GM18520 (cell line): Measurements from ENCODE around the gene EVX1.

ENCODE experiments used
- ATAC-seq: cut with Tn5 transposase; IDR thresholded peaks from one replicate; pipeline ENCODE4 v1.9.1; 2021; ENCODE audit not compliant: unreplicated experiment

Gene EVX1

DNA sequence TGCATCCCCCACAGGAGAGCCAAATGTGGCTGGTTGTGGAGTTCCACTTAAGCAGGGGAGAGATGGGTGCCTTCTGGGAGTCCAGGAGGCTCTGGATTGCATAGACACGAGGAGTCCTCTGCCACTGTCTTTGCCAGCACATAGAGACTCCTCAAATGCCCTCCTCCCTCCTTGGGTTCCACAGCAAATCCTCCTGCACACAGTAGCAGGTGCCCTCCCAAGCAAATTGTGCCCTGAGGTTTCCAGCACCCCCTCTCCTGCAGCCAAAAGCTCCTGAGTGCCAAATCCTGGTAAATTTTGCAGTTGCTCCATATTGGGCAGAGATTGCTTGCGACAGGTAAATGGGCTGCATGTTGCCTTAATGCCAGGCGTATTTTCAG lies 5.8 kb downstream of the EVX1 start:
- no peak for ATAC-seq

DNA sequence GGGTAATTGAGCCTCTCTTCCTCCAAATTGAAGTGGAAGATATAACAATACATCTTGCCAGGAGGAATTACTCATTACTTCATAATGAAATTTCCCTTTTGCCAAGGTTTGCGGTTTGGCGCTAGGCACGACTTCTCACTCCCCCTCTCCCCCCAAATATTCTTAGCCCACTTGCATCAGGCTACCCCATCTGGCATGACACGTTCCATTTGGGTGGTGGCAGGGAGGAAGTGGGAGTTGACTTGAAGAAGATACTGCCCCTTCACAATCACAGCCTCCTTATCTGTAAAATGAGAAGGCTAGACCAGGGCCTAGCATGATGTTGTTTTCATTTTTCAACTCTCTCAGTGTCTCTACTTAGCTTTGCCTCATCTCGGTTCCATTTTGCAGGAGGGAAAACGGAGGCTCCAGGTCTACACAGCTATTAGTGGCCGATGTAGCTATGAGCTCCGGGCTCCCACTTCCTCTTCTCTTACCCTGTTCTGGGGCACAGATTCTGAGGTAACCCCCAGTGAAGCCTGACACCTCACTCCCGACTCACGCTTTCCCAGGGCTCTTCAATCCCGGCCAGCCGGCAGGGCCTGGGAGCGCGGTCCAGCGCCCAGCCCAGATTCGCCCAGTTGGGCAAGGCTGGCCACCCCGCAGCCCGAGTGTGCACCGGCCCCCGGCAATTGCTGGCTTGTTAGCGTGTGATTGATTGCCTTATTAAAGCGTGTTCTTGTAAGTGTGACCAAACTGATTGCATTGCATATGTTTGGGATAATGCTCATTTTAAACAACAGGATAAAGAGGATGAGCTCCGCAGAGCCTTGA lies 6.5 kb downstream of the EVX1 start:
- no peak for ATAC-seq

DNA sequence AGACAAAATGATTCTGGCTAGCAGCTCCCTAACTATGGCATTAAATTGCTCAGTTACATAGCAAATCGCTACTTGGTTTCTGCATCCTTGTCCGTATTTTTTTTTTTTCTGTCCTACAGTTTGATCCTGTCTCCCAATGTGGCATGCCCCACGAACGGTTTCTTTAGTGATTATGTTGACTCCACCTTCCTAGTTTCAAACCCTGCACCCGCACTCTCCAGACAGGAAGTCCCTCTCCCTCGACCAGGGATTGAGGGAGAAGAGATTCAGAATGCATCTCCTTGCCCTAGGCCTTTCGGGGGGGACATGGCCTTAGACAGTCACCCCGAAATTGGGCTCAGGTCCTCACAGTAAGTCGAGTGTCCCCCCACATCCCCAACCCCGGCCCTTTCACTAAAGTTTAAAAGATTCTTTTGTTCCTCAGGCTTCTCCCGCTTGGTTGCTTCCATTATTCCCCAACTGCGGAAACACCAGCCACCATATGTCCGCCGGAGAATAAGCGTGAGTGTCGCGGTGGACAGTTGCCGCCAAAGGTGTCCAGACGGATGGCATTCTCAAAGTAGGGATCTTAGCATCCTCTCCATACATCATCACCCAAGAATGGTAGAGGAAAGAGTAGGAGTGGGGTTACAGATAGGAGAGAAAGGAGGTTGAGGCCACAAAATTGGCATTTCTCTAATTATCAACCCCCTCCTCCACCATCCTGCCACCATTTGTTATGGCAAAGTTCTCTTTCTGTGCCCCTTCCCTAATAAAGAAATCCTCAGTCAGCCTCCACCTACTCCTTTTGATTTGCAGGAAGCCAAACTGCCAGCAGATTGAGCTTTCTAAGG lies 7.3 kb downstream of the EVX1 start:
- ATAC-seq = no peak

DNA sequence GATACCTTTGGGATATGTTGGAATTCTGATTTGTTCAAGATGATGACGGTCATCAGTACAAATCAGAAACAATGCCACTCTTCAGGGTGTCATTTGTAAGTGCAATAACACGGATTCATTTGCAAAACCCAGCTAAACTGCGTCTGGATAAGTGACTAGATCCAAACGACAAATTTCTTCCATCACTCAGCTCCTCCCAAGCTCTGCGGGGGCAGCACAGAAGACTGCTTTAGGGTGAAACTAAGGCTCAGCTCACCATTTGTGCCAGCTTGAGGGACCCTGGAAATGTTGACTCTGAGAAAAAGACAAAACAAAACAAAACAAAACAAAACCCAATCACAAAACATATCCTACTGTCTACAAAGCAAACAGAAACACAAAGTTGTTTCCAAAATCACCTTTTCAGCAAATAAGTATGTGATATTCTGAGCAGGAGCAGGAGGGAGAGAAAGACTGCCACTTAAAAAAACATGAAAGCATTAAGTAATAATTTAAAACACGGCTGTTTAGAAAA lies 8.0 kb downstream of the EVX1 start:
- ATAC-seq = no peak

DNA sequence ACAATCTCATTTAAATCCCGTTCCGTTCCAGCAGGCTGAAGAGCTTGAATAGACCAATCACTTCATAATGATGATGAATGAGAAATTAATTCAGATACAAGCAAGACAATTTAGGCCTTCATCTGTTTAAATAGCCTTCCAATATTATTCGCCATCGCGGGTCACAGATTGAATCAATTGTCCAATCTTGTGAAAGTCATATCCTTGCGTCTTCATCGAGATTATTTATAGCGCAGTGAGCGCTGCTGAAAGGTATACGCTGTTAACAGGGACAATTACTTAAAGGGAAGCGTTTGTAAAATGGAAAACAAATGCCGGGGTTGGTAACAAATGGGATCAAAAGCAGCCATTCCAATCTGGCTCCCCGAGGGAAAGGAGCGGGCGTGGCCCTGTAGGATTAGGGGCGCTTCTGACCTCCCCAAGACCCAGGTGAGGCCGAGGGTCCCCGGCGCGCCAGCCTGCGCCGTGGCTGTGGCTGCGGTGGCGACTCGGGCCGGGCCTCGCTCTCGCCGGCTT lies 8.6 kb downstream of the EVX1 start:
- no peak for ATAC-seq

DNA sequence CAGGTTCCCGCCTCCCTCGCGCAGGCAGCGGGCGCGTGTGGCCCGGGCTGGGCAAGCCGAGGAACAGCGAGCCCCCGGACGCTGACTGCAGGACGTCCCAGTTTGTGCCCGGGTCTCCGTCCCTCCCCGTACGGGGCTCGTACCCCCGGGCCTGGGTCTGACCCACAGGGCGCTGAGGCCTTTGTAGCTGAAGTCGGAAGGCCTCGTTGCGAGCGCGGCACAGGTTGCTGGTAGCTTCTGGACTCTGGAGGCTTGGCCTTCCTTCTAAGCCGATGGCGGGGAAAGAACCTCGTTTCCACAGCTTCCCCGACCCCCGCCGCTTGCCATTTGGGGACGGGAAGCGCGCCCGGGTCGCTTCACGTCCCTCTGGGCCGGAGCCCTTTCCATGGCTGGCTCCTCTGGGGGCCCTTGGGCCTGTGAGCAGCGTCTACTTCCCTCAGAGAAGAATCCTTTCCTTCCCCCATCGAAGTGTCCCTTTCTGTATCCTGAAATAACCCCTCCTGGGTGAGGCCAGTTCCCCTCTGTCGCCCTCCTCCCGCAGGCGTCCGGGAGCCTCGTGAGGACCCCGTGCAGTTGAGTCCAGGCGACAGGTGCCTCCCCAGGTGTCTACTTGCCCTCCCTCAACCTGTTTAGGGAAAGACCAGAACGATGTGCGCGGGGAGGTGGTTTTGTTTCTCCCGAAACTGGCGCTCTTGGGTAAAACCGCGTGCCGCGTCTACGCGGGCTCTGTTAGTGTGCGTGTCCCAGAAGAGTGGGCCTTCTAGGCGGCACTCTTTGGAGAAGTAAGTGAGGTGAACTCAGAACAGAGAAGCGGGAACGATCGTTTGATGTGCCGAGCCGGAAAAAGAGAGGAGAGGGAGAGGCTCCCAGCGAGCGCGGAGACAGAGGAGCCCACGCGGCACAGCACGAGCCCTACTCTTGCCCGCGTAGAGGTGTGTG lies 9.3 kb downstream of the EVX1 start:
- ATAC-seq = no peak

DNA sequence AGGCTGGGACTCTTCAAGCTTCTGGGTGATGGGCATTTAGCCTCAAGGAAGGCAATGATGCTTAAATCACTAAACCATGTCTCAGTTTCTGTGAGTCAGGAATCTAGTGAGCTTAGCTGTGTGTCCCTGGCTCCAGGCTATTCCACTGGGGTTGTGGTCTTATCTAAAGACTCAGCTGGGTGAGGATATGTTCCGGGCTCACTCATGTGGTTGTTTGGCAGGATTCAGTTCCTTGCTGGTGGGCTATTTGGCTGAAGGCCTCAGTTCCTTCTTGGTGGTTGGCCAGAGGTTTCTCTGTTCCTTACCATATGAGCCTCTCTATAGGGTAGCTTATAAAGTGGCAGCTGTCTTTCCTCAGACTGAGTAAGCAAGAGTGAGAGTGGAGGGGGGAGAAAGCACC lies 12.0 kb downstream of the EVX1 start:
- no peak for ATAC-seq

DNA sequence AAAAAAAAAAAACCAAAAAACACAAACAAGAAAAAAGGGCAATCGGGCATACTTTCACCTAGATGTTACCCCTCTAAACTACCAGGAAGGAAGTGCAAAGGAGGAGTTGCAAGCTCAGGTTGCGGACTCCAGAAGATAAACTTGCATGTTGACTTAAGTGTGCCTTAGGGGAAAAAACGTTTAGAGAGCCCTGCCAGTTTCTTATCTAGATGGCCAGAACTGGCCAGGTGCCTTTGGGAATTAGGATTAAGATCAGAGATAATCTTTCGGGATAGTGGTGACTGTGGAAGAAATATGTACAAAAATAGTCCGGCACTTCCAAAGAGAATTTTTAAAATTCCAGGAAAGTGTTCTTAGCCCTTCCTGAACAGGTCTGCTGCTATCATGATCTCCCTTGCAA lies 17.6 kb downstream of the EVX1 start:
- no peak for ATAC-seq

DNA sequence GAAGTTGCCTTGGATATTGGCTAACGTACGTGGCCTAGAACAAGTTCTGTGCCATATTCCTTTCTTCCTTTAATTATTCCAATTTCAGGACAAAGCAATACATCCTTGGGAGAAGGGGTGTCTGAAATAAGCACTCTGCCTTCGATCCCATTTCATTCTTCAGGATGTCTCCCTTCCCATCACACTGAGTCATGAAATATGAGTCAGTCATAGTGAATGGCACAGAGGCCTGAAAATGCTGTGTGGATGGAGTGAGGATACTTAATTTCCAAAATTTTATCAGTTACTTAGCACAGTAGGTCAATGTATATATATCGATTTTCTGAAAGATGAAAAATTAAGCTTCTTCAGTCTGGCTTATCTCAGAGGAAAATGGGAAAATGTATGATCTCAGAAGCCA lies 19.5 kb downstream of the EVX1 start:
- ATAC-seq = no peak

DNA sequence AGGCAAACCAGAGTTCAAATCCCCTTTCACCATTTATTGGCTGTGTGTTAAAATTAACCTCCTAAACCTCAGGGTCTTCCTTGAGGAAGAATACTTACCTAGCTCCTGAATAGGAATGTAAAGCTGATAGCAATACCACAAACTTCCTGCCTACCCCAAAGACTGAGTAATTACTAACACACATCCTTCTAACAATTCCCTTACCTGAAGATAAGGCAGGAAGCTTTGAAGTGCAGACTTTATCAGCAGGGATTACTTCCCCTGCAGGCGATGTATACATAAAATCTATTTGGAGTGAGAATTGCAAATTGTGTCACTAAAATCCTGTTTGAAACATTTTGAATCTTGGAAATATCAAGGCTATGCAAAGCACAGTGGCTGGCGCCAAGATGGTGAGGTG lies 21.2 kb downstream of the EVX1 start:
- ATAC-seq = no peak

DNA sequence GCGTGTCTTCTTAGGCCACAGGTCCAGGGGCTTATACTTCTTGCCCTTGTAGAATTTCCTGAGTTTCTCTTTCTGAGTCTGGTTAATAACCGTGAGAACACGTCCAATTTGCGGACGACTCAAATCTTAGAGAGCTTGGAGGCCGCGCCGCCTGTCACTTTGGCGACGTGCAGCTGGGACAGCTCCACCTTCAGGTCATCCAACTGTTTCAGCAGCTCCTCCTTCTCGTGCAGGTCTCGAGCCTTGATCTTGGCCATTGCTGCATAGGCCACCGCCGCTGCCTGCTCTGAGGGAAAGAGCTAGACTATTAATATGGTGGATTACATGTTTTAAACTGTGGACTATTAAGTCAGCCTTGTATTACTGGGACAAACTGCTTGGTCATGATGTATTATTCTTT lies 26.9 kb downstream of the EVX1 start:
- ATAC-seq = no peak

DNA sequence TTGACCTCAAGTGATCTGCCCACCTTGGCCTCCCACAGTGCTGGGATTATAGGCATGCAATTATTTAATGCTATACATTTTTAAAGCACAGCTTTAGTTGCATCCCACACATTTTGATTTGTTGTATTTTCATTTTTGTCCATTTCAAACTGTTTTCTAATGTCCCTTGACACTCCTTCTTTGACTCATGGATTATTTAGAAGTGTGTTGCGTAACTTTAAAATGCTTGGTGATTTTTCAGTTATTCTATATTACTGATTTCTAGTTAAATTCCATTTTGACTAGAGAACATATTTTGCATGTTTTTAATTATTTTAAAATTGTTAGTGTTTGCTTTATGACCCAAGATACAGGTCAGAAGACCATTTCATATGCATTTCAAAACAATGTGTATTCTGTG lies 28.8 kb downstream of the EVX1 start:
- ATAC-seq = no peak

DNA sequence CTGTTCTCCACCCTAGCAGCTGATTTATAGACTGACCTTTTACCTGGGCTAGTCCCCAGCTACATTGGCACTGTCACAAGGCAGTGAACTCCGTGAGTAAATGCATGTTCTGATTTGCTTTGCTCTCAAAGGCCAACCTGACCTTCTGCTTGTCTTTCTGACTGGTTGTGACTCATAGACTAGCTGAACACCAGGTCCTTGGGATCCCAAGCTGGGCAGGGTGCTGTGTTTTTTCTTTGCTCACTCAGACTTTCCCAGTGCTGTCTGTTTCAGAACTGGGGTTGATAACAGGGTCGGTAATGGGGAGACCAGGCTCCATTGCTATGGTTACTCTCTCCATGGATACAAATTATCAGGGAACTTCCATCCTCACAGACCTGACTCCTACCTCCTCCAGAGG lies 35.0 kb downstream of the EVX1 start:
- no peak for ATAC-seq

DNA sequence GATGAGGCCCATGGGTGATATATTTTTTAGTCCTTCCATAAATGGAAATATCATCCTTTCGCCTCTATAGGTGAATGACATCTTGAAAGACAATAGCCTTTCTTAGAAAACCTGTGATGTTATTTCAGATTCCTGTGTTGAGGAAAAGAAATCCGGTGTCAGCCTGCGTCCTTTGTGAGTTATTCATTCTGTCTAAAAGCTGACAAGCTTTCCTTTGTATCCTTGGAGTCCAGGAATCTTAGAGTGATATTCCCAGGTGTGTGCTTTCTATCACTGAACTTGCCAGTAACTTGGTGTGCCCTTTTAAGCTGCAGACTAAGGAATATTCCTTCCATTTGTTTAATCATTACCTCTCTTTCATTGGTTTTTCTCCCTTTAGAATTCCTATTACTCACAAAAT lies 41.0 kb downstream of the EVX1 start:
- no peak for ATAC-seq

DNA sequence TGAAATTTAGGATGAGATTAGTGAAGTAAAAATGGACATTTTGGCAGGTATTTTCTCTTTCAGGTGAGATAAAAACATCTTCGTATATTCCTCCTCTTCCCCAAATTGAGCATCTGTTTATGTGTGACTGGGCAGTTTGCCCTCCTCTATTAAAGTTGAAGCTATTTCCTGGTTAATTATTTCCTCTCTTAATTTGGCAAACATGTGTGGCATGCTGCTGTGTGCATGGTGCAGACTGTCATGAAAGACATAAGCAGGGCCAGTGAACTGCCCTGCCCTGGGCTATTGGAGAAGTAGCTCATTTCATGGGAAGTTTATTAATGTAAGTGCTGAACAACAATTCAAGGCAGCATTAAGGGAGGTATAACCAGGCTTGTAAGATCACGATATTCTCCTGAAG lies 52.6 kb downstream of the EVX1 start:
- no peak for ATAC-seq

DNA sequence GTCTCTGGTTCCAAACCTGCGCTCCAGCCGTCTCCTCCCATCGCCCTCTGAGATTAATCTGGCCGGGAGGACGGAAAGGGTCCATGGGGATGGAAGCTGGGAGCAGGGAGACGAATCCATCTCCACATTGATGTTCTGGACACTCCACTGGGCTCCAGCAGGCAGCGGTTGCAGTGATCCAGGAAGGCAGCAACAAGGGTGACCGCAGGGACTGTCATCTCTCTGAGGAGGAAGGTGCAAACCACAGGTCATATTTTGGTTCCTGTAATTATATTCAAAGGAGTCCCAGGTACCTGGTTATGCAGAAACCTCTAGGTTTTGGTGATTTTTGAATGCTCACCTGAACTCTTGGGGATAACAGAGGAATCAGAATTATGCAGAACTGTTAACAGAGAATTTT lies 54.8 kb downstream of the EVX1 start:
- ATAC-seq = no peak
